Calu3 (cell line): ENCODE results near the gene CACNB4. TPM values are rescaled to one million over a fixed set of nuclear protein-coding genes. Genes with fewer than 3 reads are reported as not detected.

Experiments
- BruUV-seq: library from RNA; stranded (reverse); fragments of 400-500 nt; replicated peaks from 2 replicates; lab custom pipeline; 2021; lab: Mats Ljungman, UMichigan
- CTCF ChIA-PET: fragments of 300-600 bp; sonication (Branson Sonifier 250); formaldehyde crosslinking; loops from one replicate; lab custom pipeline; 2022; ENCODE audit warnings: antibody characterized with exemption; lab: Charles Lee
- DNase-seq: peaks from one replicate; pipeline ENCODE4 v3.0.0; 2022
- H3K27ac Mint-ChIP-seq: one replicate; pipeline ENCODE4 v1.8.0; 2022; ENCODE audit warnings: mixed read lengths; ENCODE audit not compliant: unreplicated experiment
- H3K27me3 Mint-ChIP-seq: one replicate; pipeline ENCODE4 v1.8.0; 2022; ENCODE audit warnings: mixed read lengths; ENCODE audit not compliant: unreplicated experiment
- H3K36me3 Mint-ChIP-seq: one replicate; pipeline ENCODE4 v1.8.0; 2022; ENCODE audit warnings: mild to moderate bottlenecking, moderate library complexity, mixed read lengths; ENCODE audit not compliant: insufficient read depth, unreplicated experiment
- H3K4me1 Mint-ChIP-seq: one replicate; pipeline ENCODE4 v1.8.0; 2022; ENCODE audit warnings: mild to moderate bottlenecking, low read depth, mixed read lengths; ENCODE audit not compliant: unreplicated experiment
- H3K4me3 Mint-ChIP-seq: one replicate; pipeline ENCODE4 v1.8.0; 2022; ENCODE audit warnings: mild to moderate bottlenecking, low read depth, moderate library complexity, mixed read lengths; ENCODE audit not compliant: unreplicated experiment
- H3K9me3 Mint-ChIP-seq: one replicate; pipeline ENCODE4 v1.8.0; 2022; ENCODE audit warnings: low read depth, mixed read lengths; ENCODE audit not compliant: unreplicated experiment
- CTCF ChIP-seq: fragments of 200-600 bp; IDR thresholded peaks from one replicate; pipeline ENCODE4 v1.8.0; 2022; ENCODE audit warnings: antibody characterized with exemption; ENCODE audit not compliant: unreplicated experiment
- intact Hi-C: fragments of 100-400 bp; cut with micrococcal nuclease; formaldehyde crosslinking; loops from one replicate; pipeline ENCODE4 v1.10.0; 2022; ENCODE audit not compliant: unreplicated experiment
- total RNA-seq: library from RNA; stranded (reverse); gene quantifications from 2 replicates; pipeline ENCODE4 v1.2.3, GENCODE V29; 2022

The CACNB4 gene
- total RNA-seq, 1 experiment from 2014 or later = 0.33 TPM

DNA sequence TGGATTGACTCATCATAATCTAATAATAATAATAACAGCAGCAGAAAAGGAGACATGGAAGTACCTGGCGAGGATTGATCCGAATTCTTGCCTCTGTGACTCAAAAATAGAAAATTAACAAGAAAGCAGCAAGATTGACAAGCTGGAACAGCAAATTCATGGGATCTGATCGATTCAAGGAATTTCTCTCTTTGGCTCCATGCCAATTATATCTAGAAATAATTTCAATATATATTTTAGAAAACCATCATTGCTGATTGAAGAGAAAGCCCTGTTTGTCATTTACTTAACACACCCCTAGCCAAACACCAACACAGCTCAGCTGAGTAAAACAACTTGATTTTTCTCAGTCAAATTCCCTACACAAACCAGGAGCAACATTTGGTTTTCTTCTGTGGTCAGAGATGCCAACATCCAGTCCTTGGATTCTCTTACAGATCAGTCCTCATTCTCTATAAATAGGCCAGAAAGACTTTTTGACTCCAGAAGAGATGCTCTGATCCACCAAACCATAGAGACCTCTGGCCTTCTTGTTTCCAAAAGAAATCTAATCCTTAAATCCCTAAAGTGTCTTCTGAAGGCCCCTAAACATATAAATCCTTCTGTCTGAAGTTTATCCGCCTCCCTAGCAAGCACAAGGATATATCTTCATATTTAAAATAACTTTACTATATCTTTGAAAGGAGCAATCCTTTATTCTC lies 129.9 kb downstream of the CACNB4 start:
- no peaks in the 10 kb centered on the region for H3K9me3 Mint-ChIP-seq
- peaks cover 37% of the 10 kb centered on the region for H3K27me3 Mint-ChIP-seq
- CTCF ChIA-PET = no interaction called here
- DNase-seq = no peak
- H3K4me1 Mint-ChIP-seq = no peaks in the 10 kb centered on the region
- BruUV-seq = no TSS peak
- TF ChIP-seq CTCF = no peak
- H3K27ac Mint-ChIP-seq = no peak overlapping the region
- intact Hi-C loops = no loop called here
- H3K36me3 Mint-ChIP-seq = no peaks in the 10 kb centered on the region
- no peak overlapping the region for H3K4me3 Mint-ChIP-seq

DNA sequence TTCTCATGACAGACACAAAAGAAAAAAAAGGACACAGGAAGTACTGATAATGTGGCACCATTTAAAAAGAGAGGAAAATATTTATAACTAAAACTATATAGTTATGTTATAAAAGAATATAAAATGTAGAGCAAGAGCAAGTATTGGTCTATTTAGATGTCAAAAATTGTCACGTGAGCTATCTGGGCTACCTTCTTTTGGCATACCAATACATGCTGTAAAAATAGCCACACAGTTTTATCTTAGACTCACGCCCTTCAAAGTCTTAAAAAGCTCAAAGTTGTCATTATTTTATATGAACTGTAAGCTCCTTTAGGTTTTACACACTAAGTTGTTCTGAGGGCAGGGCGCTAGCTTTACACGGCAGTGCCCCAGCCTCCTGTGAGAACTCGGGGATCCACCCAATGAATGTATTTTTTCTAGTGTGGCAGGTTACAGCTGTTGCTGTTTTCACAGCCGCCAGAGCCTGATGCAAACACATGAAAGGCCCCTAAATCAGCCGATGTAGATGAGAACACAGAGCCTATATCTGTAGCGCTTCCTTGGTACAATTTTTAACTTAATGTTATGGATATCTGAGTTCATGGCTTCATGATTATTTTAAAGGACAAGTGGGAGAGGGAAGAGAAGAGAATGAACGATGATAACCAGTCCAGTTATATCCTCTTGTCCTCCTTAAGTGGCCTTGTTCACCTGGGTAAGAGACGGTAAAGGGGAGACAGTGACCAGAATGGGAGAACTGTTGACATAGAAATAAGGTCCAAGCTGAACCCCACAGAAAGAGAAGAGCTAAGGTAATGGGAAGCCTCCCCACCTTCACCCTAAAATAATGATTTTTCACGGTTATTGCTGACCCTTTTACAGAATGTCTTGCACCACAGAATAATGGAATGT lies 130.8 kb downstream of the CACNB4 start:
- DNase-seq = no peak
- BruUV-seq = no TSS peak
- TF ChIP-seq CTCF = no peak
- H3K9me3 Mint-ChIP-seq = no peaks in the 10 kb centered on the region
- CTCF ChIA-PET = no interaction called here
- H3K4me3 Mint-ChIP-seq = no peak overlapping the region
- H3K36me3 Mint-ChIP-seq = no peaks in the 10 kb centered on the region
- no peaks in the 10 kb centered on the region for H3K4me1 Mint-ChIP-seq
- peaks cover 29% of the 10 kb centered on the region for H3K27me3 Mint-ChIP-seq
- H3K27ac Mint-ChIP-seq = no peak overlapping the region
- intact Hi-C loops = no loop called here

GRCh38 chr2:151965884-151966283 lies 133.0 kb downstream of the CACNB4 start:
- Mint-ChIP-seq H3K27ac (no peak overlapping the region), H3K9me3 (no peaks in the 10 kb centered on the region), H3K27me3 (peaks cover 7% of the 10 kb centered on the region), H3K4me3 (no peak overlapping the region), H3K4me1 (no peaks in the 10 kb centered on the region), H3K36me3 (no peaks in the 10 kb centered on the region)
- no peak for DNase-seq
- TF ChIP-seq CTCF = no peak
- intact Hi-C loops = no loop called here
- BruUV-seq = no TSS peak
- CTCF ChIA-PET = no interaction called here

GRCh38 chr2:151961558-151961957 lies 137.3 kb downstream of the CACNB4 start:
- no peak for TF ChIP-seq CTCF
- Mint-ChIP-seq H3K36me3 (no peaks in the 10 kb centered on the region), H3K9me3 (no peaks in the 10 kb centered on the region), H3K4me3 (no peak overlapping the region), H3K4me1 (no peaks in the 10 kb centered on the region), H3K27me3 (no peaks in the 10 kb centered on the region), H3K27ac (no peak overlapping the region)
- CTCF ChIA-PET = interaction anchor here (0.6 kb wide), 1 partner anchor 606 kb away, joined by 4 read pairs; no protein-coding TSS in a partner anchor
- DNase-seq = no peak
- no TSS peak for BruUV-seq
- intact Hi-C loops = no loop called here
